GM18861 (cell line): Measurements from ENCODE around the gene CHRNA5.

Source experiments
- ATAC-seq: cut with Tn5 transposase; IDR thresholded peaks from one replicate; pipeline ENCODE4 v1.9.1; 2021; ENCODE audit not compliant: unreplicated experiment

CHRNA5 gene

GRCh38 chr15:78638658-78639314, 73.5 kb downstream of the CHRNA5 start:
- no peak for ATAC-seq

- no peak for ATAC-seq
These were observed 75.3 kb downstream of the CHRNA5 start for GRCh38 chr15:78640527-78641101.

- no peak for ATAC-seq
These were observed 75.9 kb downstream of the CHRNA5 start, which contains the start of gene CHRNB4 for GRCh38 chr15:78641102-78641748. Gene CHRNB4, minus strand, starts transcription at chr15:78641210. Its CDS starts 77 bp downstream, at chr15:78641133.

GRCh38 chr15:78641749-78642275, 76.5 kb downstream of the CHRNA5 start:
- no peak for ATAC-seq

- ATAC-seq = no peak
These were observed 77.0 kb downstream of the CHRNA5 start for GRCh38 chr15:78642331-78642730.
